PC-9 (cell line): ENCODE measurements around the gene RILP. TPM values are rescaled to one million over a fixed set of nuclear protein-coding genes. Genes with fewer than 3 reads are reported as not detected.

ENCODE experiments used
- BruUV-seq: library from RNA; stranded (reverse); fragments of 400-500 nt; replicated peaks from 2 replicates; lab custom pipeline; 2021; lab: Mats Ljungman, UMichigan
- CTCF ChIA-PET: fragments of 300-600 bp; sonication (Branson Sonifier 250); formaldehyde crosslinking; loops from one replicate; lab custom pipeline; 2022; ENCODE audit warnings: antibody characterized with exemption; lab: Charles Lee
- POLR2A ChIA-PET: fragments of 300-600 bp; sonication (Branson Sonifier 250); formaldehyde crosslinking; loops from one replicate; lab custom pipeline; 2022; ENCODE audit warnings: antibody characterized with exemption; ENCODE audit not compliant: unreplicated experiment; lab: Charles Lee
- DNase-seq, 2 experiments: peaks; one replicate each; pipeline versions ENCODE4 v3.0.0 to v3.0.0-alpha.2; 2015 to 2022; ENCODE audit warnings: mixed read lengths in 1 of 2
- H2AFZ ChIP-seq: fragments of 200-600 bp; sonication (generic); 2 replicates; pipeline ENCODE4 v1.8.1; 2017; ENCODE audit warnings: antibody characterized with exemption
- H3F3A ChIP-seq: fragments of 200-600 bp; sonication (generic); 2 replicates; pipeline ENCODE4 v1.8.1; 2017; ENCODE audit warnings: antibody characterized with exemption, mild to moderate bottlenecking, low read depth; ENCODE audit not compliant: insufficient read depth
- H3K27ac ChIP-seq: fragments of 200-600 bp; sonication (generic); 2 replicates; pipeline ENCODE4 v1.6.1; 2016; ENCODE audit warnings: mixed run types
- H3K27me3 ChIP-seq: fragments of 200-600 bp; sonication (generic); 2 replicates; pipeline ENCODE4 v1.6.1; 2016; ENCODE audit warnings: low read depth, mixed run types; ENCODE audit not compliant: insufficient read depth
- H3K36me3 ChIP-seq: fragments of 200-600 bp; sonication (generic); 2 replicates; pipeline ENCODE4 v1.6.1; 2016; ENCODE audit warnings: low read depth, mixed run types
- H3K4me1 ChIP-seq: fragments of 200-600 bp; sonication (generic); replicated peaks from 2 replicates; pipeline ENCODE4 v1.6.1; 2016; ENCODE audit warnings: mixed run types; ENCODE audit not compliant: insufficient read depth
- H3K4me2 ChIP-seq: fragments of 200-600 bp; sonication (generic); 2 replicates; pipeline ENCODE4 v1.6.1; 2017; ENCODE audit warnings: mixed run types
- H3K4me3 ChIP-seq: fragments of 200-600 bp; sonication (generic); 2 replicates; pipeline ENCODE4 v1.6.1; 2016; ENCODE audit warnings: mixed run types
- H3K79me2 ChIP-seq: fragments of 200-600 bp; sonication (generic); 2 replicates; pipeline ENCODE4 v1.6.1; 2017; ENCODE audit warnings: low read depth, mixed run types
- H3K9me2 ChIP-seq: fragments of 200-600 bp; sonication (generic); 2 replicates; pipeline ENCODE4 v1.8.1; 2017; ENCODE audit warnings: mild to moderate bottlenecking; ENCODE audit not compliant: insufficient read depth
- H3K9me3 ChIP-seq: fragments of 200-600 bp; sonication (generic); 2 replicates; pipeline ENCODE4 v1.8.1; 2016; ENCODE audit warnings: low read depth; ENCODE audit not compliant: insufficient read depth
- H4K20me1 ChIP-seq: fragments of 200-600 bp; sonication (generic); 2 replicates; pipeline ENCODE4 v1.8.1; 2017; ENCODE audit not compliant: insufficient read depth
- CTCF ChIP-seq: fragments of 200-600 bp; sonication (generic); conservative IDR thresholded peaks from 2 replicates; pipeline ENCODE4 v1.6.1; 2017; ENCODE audit warnings: mixed run types, antibody characterized with exemption, mild to moderate bottlenecking, moderate library complexity
- EZH2 ChIP-seq: fragments of 200-600 bp; sonication (generic); IDR thresholded peaks from 2 replicates; pipeline ENCODE4 v1.8.0; 2017; ENCODE audit warnings: antibody characterized with exemption, low read depth
- intact Hi-C: fragments of 100-400 bp; cut with micrococcal nuclease; formaldehyde crosslinking; loops from one replicate; pipeline ENCODE4 v1.10.0; 2022; ENCODE audit not compliant: unreplicated experiment
- total RNA-seq: library from RNA; stranded (reverse); gene quantifications from 2 replicates; pipeline ENCODE4 v1.2.3, GENCODE V29; 2021

Gene RILP
- total RNA-seq, 1 experiment from 2014 or later = 9.6 TPM

- Histone ChIP-seq H3K4me2 (no peak overlapping the region), H3K79me2 (no peaks in the 10 kb centered on the region), H3F3A (peaks cover 24% of the 10 kb centered on the region), H2AFZ (no peak overlapping the region), H3K9me3 (no peaks in the 10 kb centered on the region), H3K9me2 (no peaks in the 10 kb centered on the region), H3K27ac (no peak overlapping the region), H3K36me3 (no peaks in the 10 kb centered on the region), H3K4me1 (peaks cover 8% of the 10 kb centered on the region; the same call in 1 of the 2 replicates), H3K4me3 (no peak overlapping the region), H3K27me3 (no peaks in the 10 kb centered on the region), H4K20me1 (no peaks in the 10 kb centered on the region)
- intact Hi-C loops = loop anchor here (5.0 kb wide), 1 partner anchor 349 kb away; the partner anchor contains the start of gene TRARG1
- ChIA-PET CTCF (interaction anchor here (0.6 kb wide), 1 partner anchor 360 kb away, joined by 5 read pairs; no protein-coding TSS in a partner anchor), POLR2A (no interaction called here)
- no TSS peak for BruUV-seq
- TF ChIP-seq EZH2 (no peak), CTCF (no peak)
- DNase-seq = no peak
These were observed 23.3 kb downstream of the RILP start for GRCh38 chr17:1626333-1626732.

- BruUV-seq = no TSS peak
- H2AFZ ChIP-seq = no peak overlapping the region
- peaks cover 18% of the 10 kb centered on the region for H3F3A ChIP-seq
- ChIA-PET POLR2A (no interaction called here), CTCF (interaction anchor here (0.6 kb wide), 2 partner anchors 37 to 471 kb away, joined by 3 read pairs; no protein-coding TSS in a partner anchor)
- H3K4me3 ChIP-seq = no peak overlapping the region
- no peak overlapping the region for H3K27ac ChIP-seq
- no peak for TF ChIP-seq EZH2
- no peak for TF ChIP-seq CTCF
- no peaks in the 10 kb centered on the region for H3K9me3 ChIP-seq
- no peak for DNase-seq
- intact Hi-C loops = loop anchor here (5.0 kb wide), 1 partner anchor 348 kb away; the partner anchor contains the start of gene TRARG1
- H4K20me1 ChIP-seq = no peaks in the 10 kb centered on the region
- no peak overlapping the region for H3K4me2 ChIP-seq
- H3K9me2 ChIP-seq = no peaks in the 10 kb centered on the region
- no peaks in the 10 kb centered on the region for H3K36me3 ChIP-seq
- H3K79me2 ChIP-seq = no peaks in the 10 kb centered on the region
- H3K27me3 ChIP-seq = no peaks in the 10 kb centered on the region
- peaks cover 8% of the 10 kb centered on the region; the same call in 1 of the 2 replicates for H3K4me1 ChIP-seq
These were observed 24.1 kb downstream of the RILP start for GRCh38 chr17:1625581-1625980.

- Histone ChIP-seq H3K4me2 (no peak overlapping the region), H2AFZ (no peak overlapping the region), H4K20me1 (no peaks in the 10 kb centered on the region), H3K4me3 (no peak overlapping the region), H3K4me1 (peaks cover 8% of the 10 kb centered on the region; the same call in 1 of the 2 replicates), H3K36me3 (no peaks in the 10 kb centered on the region), H3K9me2 (no peaks in the 10 kb centered on the region), H3K27ac (no peak overlapping the region), H3K79me2 (no peaks in the 10 kb centered on the region), H3K27me3 (no peaks in the 10 kb centered on the region), H3F3A (peaks cover 12% of the 10 kb centered on the region; the same call in 1 of the 2 replicates), H3K9me3 (no peaks in the 10 kb centered on the region)
- ChIA-PET CTCF (interaction anchor here (0.6 kb wide), 1 partner anchor 471 kb away, joined by 3 read pairs; no protein-coding TSS in a partner anchor), POLR2A (interaction anchor here (0.5 kb wide), 1 partner anchor 44 kb away, joined by 14 read pairs; no protein-coding TSS in a partner anchor)
- no TSS peak for BruUV-seq
- no peak for DNase-seq
- intact Hi-C loops = loop anchor here (5.0 kb wide), 1 partner anchor 348 kb away; the partner anchor contains the start of gene TRARG1
- TF ChIP-seq EZH2 (no peak), CTCF (no peak)
These were observed 24.6 kb downstream of the RILP start for GRCh38 chr17:1625053-1625452.
